Nephron (organoid): ENCODE measurements around the gene IQCE.
A peak's percentile ranks its signal among the peaks of the same experiment; 100 is the strongest.

Experiments used
- H3K27ac Mint-ChIP-seq, 3 experiments: 2 replicates each; pipeline ENCODE4 v1.8.0; 2020; ENCODE audit warnings: mixed read lengths in 3 of 3, mild to moderate bottlenecking in 2 of 3, moderate library complexity in 1 of 3
- H3K27me3 Mint-ChIP-seq: 2 replicates; pipeline ENCODE4 v1.8.0; 2021; ENCODE audit warnings: low read depth, mild to moderate bottlenecking, moderate library complexity, mixed read lengths
- H3K36me3 Mint-ChIP-seq: 2 replicates; pipeline ENCODE4 v1.8.0; 2020; ENCODE audit warnings: low read depth, mixed read lengths
- H3K4me1 Mint-ChIP-seq: 2 replicates; pipeline ENCODE4 v1.8.0; 2020; ENCODE audit warnings: mixed read lengths
- H3K4me3 Mint-ChIP-seq, 3 experiments: 2 replicates each; pipeline ENCODE4 v1.8.0; 2020; ENCODE audit warnings: mild to moderate bottlenecking in 3 of 3, mixed read lengths in 3 of 3, moderate library complexity in 2 of 3
- H3K9me3 Mint-ChIP-seq: 2 replicates; pipeline ENCODE4 v1.8.0; 2020; ENCODE audit warnings: mixed read lengths
- TF ChIP-seq, protein P1 (sequence below), 3 experiments: fragments of 200-600 bp; sonication (generic); IDR thresholded peaks; one replicate each; pipeline ENCODE4 v1.5.0; 2021; ENCODE audit warnings: antibody characterized with exemption in 3 of 3; ENCODE audit not compliant: unreplicated experiment in 3 of 3

Gene IQCE

DNA sequence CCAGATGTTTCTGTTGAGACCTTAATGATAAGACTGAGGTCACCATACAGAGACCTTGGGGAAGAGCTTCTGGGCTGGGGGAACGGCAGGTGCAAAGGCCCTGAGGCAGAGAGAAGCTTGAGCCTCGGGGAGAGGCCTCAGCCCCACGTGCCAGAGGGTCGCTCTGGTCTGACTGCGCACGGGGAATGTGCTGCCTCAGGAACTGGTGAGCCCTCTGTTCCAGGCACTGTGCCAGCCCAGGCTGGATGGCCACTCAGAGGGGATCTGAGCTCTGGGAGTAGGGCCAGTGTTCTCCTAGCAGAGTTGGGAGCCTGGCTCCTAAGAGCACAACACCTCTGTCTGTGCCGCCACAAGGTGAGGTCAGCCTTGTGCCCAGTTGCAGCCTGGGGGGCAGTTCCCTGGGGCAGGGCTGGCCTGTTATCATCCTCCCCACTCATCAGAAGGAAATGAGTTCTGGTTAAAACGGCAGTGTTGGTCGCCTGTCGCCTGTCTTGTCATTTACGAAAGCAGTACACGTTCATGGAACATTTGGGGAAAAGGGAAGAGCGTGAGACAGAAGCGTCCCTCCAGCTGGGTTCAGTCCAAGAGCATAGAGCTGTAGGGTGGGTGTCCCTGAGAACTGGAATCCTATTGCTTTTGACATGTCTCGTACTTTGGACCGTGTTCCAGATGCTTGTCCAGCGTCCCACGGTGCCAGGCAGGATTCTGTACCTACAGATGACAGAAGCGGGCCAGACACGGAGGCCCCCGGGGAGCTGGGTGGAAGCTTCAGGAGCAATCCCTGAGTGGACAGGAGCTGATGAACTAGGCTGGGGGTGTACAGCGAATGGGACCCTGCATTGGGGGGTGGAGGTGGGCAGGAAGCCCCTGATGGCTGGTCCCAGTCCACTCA, 77.3 kb downstream of the IQCE start:
- H3K27ac Mint-ChIP-seq: peak overlapping the region; percentile 66 to 95 (median 87)
- peaks cover 5% of the 10 kb centered on the region for H3K36me3 Mint-ChIP-seq
- TF ChIP-seq, protein P1, sequence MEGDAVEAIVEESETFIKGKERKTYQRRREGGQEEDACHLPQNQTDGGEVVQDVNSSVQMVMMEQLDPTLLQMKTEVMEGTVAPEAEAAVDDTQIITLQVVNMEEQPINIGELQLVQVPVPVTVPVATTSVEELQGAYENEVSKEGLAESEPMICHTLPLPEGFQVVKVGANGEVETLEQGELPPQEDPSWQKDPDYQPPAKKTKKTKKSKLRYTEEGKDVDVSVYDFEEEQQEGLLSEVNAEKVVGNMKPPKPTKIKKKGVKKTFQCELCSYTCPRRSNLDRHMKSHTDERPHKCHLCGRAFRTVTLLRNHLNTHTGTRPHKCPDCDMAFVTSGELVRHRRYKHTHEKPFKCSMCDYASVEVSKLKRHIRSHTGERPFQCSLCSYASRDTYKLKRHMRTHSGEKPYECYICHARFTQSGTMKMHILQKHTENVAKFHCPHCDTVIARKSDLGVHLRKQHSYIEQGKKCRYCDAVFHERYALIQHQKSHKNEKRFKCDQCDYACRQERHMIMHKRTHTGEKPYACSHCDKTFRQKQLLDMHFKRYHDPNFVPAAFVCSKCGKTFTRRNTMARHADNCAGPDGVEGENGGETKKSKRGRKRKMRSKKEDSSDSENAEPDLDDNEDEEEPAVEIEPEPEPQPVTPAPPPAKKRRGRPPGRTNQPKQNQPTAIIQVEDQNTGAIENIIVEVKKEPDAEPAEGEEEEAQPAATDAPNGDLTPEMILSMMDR (IDR thresholded peaks at IDR 0.05; ENCODE audit: unreplicated experiment in 3 of 3): no peak
- H3K4me3 Mint-ChIP-seq: peak overlapping the region; percentile 46 to 69 (median 62)
- no peaks in the 10 kb centered on the region for H3K27me3 Mint-ChIP-seq
- H3K4me1 Mint-ChIP-seq: peaks cover 34% of the 10 kb centered on the region
- no peaks in the 10 kb centered on the region for H3K9me3 Mint-ChIP-seq

DNA sequence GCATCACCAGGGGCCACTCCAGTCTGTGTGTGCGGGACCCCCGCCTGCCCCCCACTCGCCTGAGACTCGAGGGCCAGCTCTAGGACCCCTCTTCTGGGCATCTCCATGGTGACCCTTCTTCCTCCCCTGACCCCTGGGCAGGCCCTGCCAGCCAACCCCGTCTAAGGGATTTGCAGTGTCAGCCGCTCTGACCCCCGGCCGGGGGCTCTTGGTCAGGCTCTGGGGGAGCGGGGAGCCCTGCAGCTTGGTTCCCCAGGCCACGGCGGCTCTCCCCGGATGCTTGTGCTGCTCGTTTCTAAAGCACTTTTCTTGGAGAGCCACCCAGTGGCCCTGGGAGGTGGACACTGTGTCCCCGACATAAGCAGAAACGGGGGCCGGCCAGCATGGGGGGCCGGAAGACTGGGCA, 78.3 kb downstream of the IQCE start:
- Mint-ChIP-seq H3K27me3 (no peaks in the 10 kb centered on the region), H3K36me3 (peaks cover 5% of the 10 kb centered on the region), H3K4me1 (peaks cover 37% of the 10 kb centered on the region), H3K4me3 (peak overlapping the region in 2 of 3 experiments; percentile 15 to 46), H3K27ac (peak overlapping the region; percentile 16 to 87 (median 66)), H3K9me3 (no peaks in the 10 kb centered on the region)
- TF ChIP-seq, protein P1 (IDR thresholded peaks at IDR 0.05; ENCODE audit: unreplicated experiment in 3 of 3): no peak

DNA sequence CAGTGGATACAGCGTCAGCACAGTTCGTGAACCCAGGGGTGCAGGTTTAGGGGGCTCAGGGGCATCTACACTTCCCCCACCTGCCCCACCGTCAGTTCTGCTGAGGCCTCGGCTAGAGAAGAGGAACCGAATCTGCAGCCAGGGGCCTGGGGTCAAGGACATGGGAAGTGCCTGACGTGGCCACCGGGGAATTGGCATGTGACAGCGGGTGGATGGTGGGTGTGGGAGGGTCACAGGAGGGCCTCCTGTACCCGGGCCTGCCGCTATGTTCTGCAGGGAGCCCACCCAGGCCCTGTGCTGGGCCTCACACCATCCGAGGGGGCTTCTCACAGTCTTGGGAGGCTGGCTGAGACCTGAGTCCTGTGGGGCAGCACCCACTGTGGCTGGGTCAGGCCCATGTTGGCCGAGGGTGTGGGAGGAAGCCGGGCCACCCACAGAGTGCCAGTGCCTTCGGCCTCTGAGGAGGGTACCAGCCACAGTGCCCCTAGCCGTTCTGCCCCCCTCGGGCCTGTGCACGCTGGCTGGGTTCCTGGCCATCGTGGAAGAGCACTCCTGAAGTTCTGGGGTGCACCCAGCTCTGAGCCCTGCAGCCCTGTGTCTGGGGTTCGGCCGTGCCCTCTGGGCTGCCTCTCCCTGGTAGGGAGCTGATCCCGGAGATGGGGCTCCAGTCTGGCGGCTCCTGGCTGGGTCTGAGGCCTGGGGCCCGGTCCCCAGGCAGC, 78.9 kb downstream of the IQCE start:
- TF ChIP-seq, protein P1 (IDR thresholded peaks at IDR 0.05; ENCODE audit: unreplicated experiment in 3 of 3): no peak
- Mint-ChIP-seq H3K4me3 (peak overlapping the region in 2 of 3 experiments; percentile 19 to 45), H3K27ac (peak overlapping the region in 2 of 3 experiments; percentile 64 to 71), H3K36me3 (peaks cover 5% of the 10 kb centered on the region), H3K4me1 (peaks cover 37% of the 10 kb centered on the region), H3K27me3 (no peaks in the 10 kb centered on the region), H3K9me3 (no peaks in the 10 kb centered on the region)

DNA sequence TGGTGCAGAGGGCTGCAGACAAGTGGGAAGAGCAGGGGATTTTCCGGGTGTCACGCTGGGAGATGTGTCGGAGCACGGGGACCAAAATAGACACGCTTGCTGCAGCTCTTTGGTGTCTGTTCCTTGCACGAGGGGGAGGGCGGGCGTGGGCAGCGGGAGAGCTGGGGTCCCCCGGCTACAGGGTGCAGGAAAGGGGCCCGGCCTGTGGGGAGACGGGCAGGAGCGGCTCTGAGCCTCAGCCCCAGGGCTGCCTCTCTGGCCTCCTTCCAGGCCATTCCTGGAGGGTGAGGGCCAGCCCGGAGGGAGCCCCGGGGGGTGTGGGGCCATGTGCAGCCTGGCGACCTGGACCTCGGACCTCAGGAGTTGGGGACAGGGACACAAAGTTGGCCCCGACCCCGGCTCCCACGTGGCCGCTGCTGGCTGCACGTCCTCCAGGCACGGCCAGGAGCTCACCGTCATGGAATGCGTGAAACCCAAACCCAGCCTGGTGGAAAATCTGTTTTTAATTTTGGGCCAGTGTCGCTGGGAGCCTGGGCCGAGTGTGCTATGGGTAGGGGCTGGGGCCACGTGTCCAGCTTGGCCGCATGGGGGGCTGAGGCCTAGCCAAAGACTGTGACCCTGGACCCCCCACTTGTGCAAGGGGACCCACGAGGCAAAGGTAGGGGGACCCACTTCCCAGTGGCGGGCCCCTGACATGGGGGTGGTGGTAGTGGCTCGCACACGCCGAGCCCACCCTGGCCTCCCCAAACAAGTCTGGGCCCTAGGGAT, 79.6 kb downstream of the IQCE start:
- Mint-ChIP-seq H3K27me3 (no peaks in the 10 kb centered on the region), H3K4me3 (peak overlapping the region in 2 of 3 experiments; percentile 19 to 45), H3K4me1 (peaks cover 34% of the 10 kb centered on the region), H3K36me3 (peaks cover 5% of the 10 kb centered on the region), H3K9me3 (no peaks in the 10 kb centered on the region), H3K27ac (peak overlapping the region in 2 of 3 experiments; percentile 64 to 71)
- TF ChIP-seq, protein P1 (IDR thresholded peaks at IDR 0.05; ENCODE audit: unreplicated experiment in 3 of 3): no peak

DNA sequence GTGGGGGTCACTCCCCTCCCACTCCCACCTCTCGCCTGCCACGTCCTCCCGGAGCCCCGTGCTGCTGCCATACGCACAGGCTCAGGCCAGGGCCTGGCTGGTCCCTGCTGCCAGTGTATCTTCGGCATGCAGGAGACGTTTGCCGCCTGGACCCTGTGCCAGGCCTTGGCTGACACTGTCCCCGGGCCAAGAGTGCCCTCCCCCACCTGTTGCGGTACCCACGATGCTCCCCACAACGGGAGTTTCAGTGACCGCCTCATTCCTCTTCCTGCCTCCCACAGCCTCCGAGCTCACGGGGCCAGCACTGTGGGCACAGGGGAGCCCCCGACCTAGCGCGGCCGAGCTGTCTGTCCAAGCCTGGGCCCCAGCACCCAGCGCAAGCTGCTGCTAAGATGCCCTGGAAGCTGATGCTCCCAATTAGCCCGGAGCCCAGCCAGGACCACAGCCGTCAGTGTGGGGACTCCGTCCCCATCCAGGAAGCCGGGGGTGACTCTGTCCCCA, 80.5 kb downstream of the IQCE start:
- TF ChIP-seq, protein P1 (IDR thresholded peaks at IDR 0.05; ENCODE audit: unreplicated experiment in 3 of 3): no peak
- peaks cover 34% of the 10 kb centered on the region for H3K4me1 Mint-ChIP-seq
- peaks cover 5% of the 10 kb centered on the region for H3K36me3 Mint-ChIP-seq
- peak overlapping the region; percentile 19 to 47 (median 46) for H3K4me3 Mint-ChIP-seq
- H3K27ac Mint-ChIP-seq: peak overlapping the region in 1 of 3 experiments; percentile 44
- H3K27me3 Mint-ChIP-seq: no peaks in the 10 kb centered on the region
- no peaks in the 10 kb centered on the region for H3K9me3 Mint-ChIP-seq
